Measurements from ENCODE around the gene ATP10B. TPM values are rescaled to one million over a fixed set of nuclear protein-coding genes. Genes with fewer than 3 reads are reported as not detected.

Gene ATP10B
- total RNA-seq, 4 donors from 2014 or later = 63.5 to 112 (median 87.7) TPM

- Histone ChIP-seq H3K36me3 (no peaks in the 10 kb centered on the region), H3K9me3 (no peaks in the 10 kb centered on the region), H3K27me3 (no peaks in the 10 kb centered on the region), H3K4me3 (no peak overlapping the region), H3K27ac (no peak overlapping the region), H3K4me1 (no peaks in the 10 kb centered on the region)
- DNase-seq = no peak
- TF ChIP-seq POLR2A (IDR thresholded peaks at IDR 0.05) (no peak), CTCF (IDR thresholded peaks at IDR 0.05) (no peak)
These were observed 306.2 kb downstream of the ATP10B start for GRCh38 chr5:160545832-160546231.

- Histone ChIP-seq H3K27me3 (no peaks in the 10 kb centered on the region), H3K36me3 (no peaks in the 10 kb centered on the region), H3K27ac (no peak overlapping the region), H3K4me1 (no peaks in the 10 kb centered on the region), H3K9me3 (no peaks in the 10 kb centered on the region), H3K4me3 (no peak overlapping the region)
- DNase-seq = no peak
- TF ChIP-seq CTCF (IDR thresholded peaks at IDR 0.05) = no peak
These were observed 308.6 kb downstream of the ATP10B start for GRCh38 chr5:160543395-160543794.

GRCh38 chr5:160542840-160543239 is 309.2 kb downstream of the ATP10B start:
- Histone ChIP-seq H3K4me1 (no peaks in the 10 kb centered on the region), H3K9me3 (no peaks in the 10 kb centered on the region), H3K27ac (no peak overlapping the region), H3K27me3 (no peaks in the 10 kb centered on the region), H3K36me3 (no peaks in the 10 kb centered on the region), H3K4me3 (no peak overlapping the region)
- DNase-seq = no peak
- no peak for TF ChIP-seq CTCF (IDR thresholded peaks at IDR 0.05)
- TF ChIP-seq POLR2A (IDR thresholded peaks at IDR 0.05) = no peak

- no peaks in the 10 kb centered on the region for H3K36me3 ChIP-seq
- DNase-seq = no peak
- no peaks in the 10 kb centered on the region for H3K9me3 ChIP-seq
- H3K27ac ChIP-seq = no peak overlapping the region
- no peaks in the 10 kb centered on the region for H3K4me1 ChIP-seq
- H3K27me3 ChIP-seq = no peaks in the 10 kb centered on the region
- TF ChIP-seq CTCF (IDR thresholded peaks at IDR 0.05) = no peak
- no peak for TF ChIP-seq POLR2A (IDR thresholded peaks at IDR 0.05)
- H3K4me3 ChIP-seq = no peak overlapping the region
These were observed 309.7 kb downstream of the ATP10B start for GRCh38 chr5:160542281-160542680.

GRCh38 chr5:160539431-160539830 is 312.6 kb downstream of the ATP10B start:
- Histone ChIP-seq H3K27me3 (no peaks in the 10 kb centered on the region), H3K4me3 (no peak overlapping the region), H3K36me3 (no peaks in the 10 kb centered on the region), H3K4me1 (no peaks in the 10 kb centered on the region), H3K9me3 (no peaks in the 10 kb centered on the region), H3K27ac (no peak overlapping the region)
- no peak for DNase-seq
- TF ChIP-seq CTCF (IDR thresholded peaks at IDR 0.05) (no peak), POLR2A (IDR thresholded peaks at IDR 0.05) (no peak)

GRCh38 chr5:160537940-160538339 is 314.1 kb downstream of the ATP10B start:
- no peak for DNase-seq
- Histone ChIP-seq H3K27me3 (no peaks in the 10 kb centered on the region), H3K36me3 (no peaks in the 10 kb centered on the region), H3K4me3 (no peak overlapping the region), H3K9me3 (no peaks in the 10 kb centered on the region), H3K27ac (no peak overlapping the region), H3K4me1 (no peaks in the 10 kb centered on the region)
- no peak for TF ChIP-seq CTCF (IDR thresholded peaks at IDR 0.05)

Data from Peyer's patch (tissue), 4 donors.